ENCODE results near the gene SPATA33.
"Not testable (repeated sequence)": the region's sequence is repeated elsewhere in the genome, so short reads cannot be mapped to it uniquely, and the experiment has no call there.

SPATA33 gene

DNA sequence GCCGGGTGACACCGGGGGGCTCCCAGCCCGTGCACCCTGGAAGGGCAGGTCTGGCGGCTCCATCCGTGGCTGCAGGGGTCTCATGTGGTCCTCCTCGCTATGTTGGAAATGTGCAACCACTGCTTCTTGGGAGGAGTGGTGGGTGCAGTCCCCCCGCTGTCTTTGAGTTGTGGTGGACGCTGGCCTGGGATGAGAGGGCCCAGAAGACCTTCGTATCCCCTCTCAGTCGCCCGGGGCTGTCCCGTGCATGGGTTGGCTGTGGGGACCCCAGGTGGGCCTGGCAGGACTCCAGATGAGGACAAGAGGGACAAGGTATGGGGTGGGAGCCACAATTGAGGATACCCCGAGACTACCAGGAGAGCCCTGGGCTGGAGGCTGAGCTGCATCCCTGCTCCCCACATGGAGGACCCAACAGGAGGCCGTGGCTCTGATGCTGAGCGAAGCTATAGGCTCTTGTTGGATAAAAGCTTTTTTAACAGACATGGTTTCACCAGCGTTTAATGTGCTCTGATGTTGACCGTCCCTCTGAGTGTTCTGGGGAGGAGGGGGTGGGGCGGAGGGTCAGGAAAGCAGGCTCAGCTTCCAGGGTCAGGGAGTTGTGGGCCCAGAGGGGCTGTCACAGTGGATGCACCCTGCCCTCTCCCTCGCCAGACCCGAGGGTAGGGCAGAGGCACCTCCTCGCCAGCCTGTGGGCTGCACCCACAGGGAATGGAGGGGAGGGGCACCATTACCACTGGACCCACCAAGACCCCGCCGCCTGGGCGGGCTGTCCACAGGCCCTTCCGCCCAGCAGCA lies 38.4 kb downstream of the SPATA33 start:
- Histone ChIP-seq H3K4me3 (no peak overlapping the region), H3K4me1 (peaks cover 86% of the 10 kb centered on the region), H3K36me3 (peaks cover 64% of the 10 kb centered on the region), H3K9ac (peak overlapping the region; percentile 57), H3K9me3 (no peaks in the 10 kb centered on the region), H3K4me2 (peak overlapping the region; percentile 86), H3K27me3 (no peaks in the 10 kb centered on the region), H4K20me1 (peaks cover 66% of the 10 kb centered on the region), H3K27ac (peak overlapping the region; percentile 71)
- no peak for TF ChIP-seq Cebpa-rat (IDR thresholded peaks at IDR 0.05)

DNA sequence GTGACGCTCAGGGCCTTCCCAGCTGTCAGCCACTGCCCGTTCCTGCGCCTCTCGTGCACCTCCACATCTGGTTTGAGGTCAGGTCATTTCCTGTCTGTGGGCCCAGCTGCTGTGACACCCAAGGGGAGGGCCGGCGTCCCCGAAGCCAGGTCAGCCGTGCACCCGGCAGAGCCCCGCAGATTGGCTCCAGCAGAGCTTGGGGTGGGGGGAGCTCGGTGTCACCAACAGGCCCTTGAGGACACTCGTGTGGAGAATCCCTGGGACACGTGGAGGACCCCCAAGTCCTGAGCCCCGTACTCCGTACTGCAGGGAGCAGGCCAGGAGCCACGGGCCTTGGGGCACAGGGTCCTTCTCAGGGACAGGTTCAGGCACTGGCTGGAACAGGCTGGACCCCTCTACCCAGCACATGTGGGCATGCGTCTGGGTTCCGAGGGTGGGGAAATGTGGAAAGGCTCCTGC lies 39.1 kb downstream of the SPATA33 start:
- no peak for TF ChIP-seq Cebpa-rat (IDR thresholded peaks at IDR 0.05)
- Histone ChIP-seq H3K4me2 (peak overlapping the region; percentile 86), H3K27me3 (no peaks in the 10 kb centered on the region), H3K36me3 (peaks cover 58% of the 10 kb centered on the region), H3K4me3 (no peak overlapping the region; the same call in 1 of the 2 replicates), H3K27ac (peak overlapping the region; percentile 71), H3K4me1 (peaks cover 80% of the 10 kb centered on the region), H3K9me3 (no peaks in the 10 kb centered on the region), H4K20me1 (peaks cover 66% of the 10 kb centered on the region), H3K9ac (peak overlapping the region; percentile 57)

DNA sequence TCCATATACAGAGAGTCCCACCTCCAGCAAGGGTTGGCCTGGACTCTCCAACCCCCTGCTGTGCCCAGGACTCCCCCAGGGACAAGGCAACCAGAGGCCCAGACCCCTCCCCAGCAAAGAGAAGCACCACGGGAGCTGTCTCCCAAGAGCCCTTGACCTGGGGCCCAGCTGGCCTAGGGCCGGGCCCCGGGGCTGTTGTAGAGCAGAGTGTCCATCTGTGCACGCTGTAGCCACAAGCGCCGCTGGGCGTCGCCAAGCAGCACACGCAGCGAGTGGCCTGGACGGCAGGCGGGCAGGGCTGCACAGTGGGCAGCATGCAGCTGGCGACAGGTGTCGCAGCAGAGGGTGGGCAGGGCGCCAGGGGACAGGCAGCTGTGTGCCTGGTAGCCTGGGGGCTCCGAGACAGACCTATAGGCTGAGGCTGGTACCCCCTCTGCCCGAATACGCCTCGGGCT lies 39.6 kb downstream of the SPATA33 start:
- no peaks in the 10 kb centered on the region for H3K9me3 ChIP-seq
- H3K36me3 ChIP-seq: peaks cover 53% of the 10 kb centered on the region
- peaks cover 76% of the 10 kb centered on the region for H3K4me1 ChIP-seq
- no peak for TF ChIP-seq Cebpa-rat (IDR thresholded peaks at IDR 0.05)
- H3K9ac ChIP-seq: peak overlapping the region; percentile 57; the same call in 1 of the 2 replicates
- peaks cover 66% of the 10 kb centered on the region for H4K20me1 ChIP-seq
- H3K27me3 ChIP-seq: no peaks in the 10 kb centered on the region
- H3K4me3 ChIP-seq: no peak overlapping the region; the same call in 1 of the 2 replicates
- H3K27ac ChIP-seq: peak overlapping the region; percentile 71
- H3K4me2 ChIP-seq: peak overlapping the region; percentile 86

DNA sequence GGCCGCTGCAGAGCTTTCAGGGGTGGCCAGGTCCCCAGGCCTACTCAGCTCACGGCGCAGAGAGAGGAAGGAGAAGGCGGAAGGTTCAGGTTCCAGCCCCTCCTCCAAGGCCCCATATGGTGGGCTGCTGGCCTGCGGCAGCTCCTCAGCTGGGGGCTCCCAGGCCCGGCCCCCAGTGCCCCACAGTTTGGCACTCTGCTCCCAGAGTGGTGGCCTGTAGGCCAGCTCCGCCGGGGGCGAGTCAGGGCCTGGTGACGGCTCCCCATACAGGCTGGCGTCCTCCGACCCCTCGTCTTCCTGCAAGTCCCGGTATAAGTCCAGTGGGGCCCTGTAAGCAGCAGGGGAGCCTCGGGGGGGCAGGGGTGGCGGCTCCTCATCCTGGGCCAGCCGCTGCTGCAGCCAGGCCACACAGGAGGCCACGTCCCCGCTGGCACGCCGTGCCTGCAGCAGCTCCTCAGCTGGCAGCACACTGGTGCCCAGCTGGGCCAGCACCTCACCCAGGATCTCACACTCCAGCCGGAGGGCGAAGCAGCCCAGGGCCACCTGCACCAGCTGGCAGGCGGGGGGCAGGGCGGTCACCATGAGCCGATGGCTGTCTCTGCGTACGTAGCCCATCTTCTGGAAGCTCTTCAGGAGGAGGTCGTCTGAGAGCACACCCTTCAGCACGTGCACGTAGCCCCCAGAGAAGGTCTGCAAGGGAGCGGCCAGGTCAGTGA lies 40.1 kb downstream of the SPATA33 start:
- no peak for TF ChIP-seq Cebpa-rat (IDR thresholded peaks at IDR 0.05)
- H3K9me3 ChIP-seq: no peaks in the 10 kb centered on the region
- H3K9ac ChIP-seq: no peak overlapping the region
- peaks cover 47% of the 10 kb centered on the region for H3K36me3 ChIP-seq
- peaks cover 74% of the 10 kb centered on the region for H3K4me1 ChIP-seq
- no peaks in the 10 kb centered on the region for H3K27me3 ChIP-seq
- no peak overlapping the region for H3K4me3 ChIP-seq
- H3K27ac ChIP-seq: peak overlapping the region; percentile 71
- peaks cover 66% of the 10 kb centered on the region for H4K20me1 ChIP-seq
- peak overlapping the region; percentile 86; the same call in 1 of the 2 replicates for H3K4me2 ChIP-seq

GRCh38 chr16:89698717-89699116 lies 41.1 kb downstream of the SPATA33 start:
- peaks cover 64% of the 10 kb centered on the region for H3K4me1 ChIP-seq
- H3K9me3 ChIP-seq, H3K4me2 ChIP-seq, H3K9ac ChIP-seq, H3K27me3 ChIP-seq, H3K27ac ChIP-seq, H3K4me3 ChIP-seq: not testable (repeated sequence)
- peaks cover 66% of the 10 kb centered on the region for H4K20me1 ChIP-seq
- peaks cover 37% of the 10 kb centered on the region for H3K36me3 ChIP-seq

DNA sequence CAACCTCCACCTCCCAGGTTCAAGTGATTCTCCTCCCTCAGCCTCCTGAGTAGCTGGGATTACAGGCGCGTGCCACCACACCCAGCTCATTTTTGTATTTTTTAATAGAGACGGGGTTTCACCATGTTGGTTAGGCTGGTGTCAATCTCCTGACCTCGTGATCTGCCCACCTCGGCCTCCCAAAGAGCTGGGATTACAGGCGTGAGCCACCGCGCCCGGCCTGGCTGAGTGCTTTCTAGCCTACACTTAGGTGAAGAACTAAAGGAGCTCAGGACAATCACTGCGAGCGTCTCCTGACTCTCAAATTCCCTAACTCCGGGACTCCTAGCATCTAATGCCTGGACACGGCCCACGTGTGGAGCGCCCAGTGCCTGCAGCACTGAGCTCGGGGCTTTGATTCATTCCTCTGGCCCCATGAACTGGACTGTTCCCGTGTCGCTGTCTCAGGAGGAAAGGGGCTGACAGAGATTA lies 42.0 kb downstream of the SPATA33 start:
- H3K36me3 ChIP-seq: peaks cover 28% of the 10 kb centered on the region
- not testable (repeated sequence) for H3K27ac ChIP-seq, H3K9ac ChIP-seq, H3K9me3 ChIP-seq, H3K27me3 ChIP-seq
- H3K4me3 ChIP-seq: peak overlapping the region; percentile 78; the same call in 1 of the 2 replicates
- H3K4me2 ChIP-seq: peak overlapping the region; percentile 94
- H4K20me1 ChIP-seq: peaks cover 59% of the 10 kb centered on the region
- H3K4me1 ChIP-seq: peaks cover 55% of the 10 kb centered on the region

GRCh38 chr16:89700100-89700648 lies 42.5 kb downstream of the SPATA33 start:
- Histone ChIP-seq H3K4me2 (peak overlapping the region; percentile 94), H3K9me3 (no peaks in the 10 kb centered on the region), H3K4me1 (peaks cover 53% of the 10 kb centered on the region), H3K9ac (peak overlapping the region; percentile 81), H3K27me3 (no peaks in the 10 kb centered on the region), H3K4me3 (peak overlapping the region; percentile 78), H3K27ac (peak overlapping the region; percentile 73), H4K20me1 (peaks cover 56% of the 10 kb centered on the region), H3K36me3 (peaks cover 23% of the 10 kb centered on the region)
- no peak for TF ChIP-seq Cebpa-rat (IDR thresholded peaks at IDR 0.05)

DNA sequence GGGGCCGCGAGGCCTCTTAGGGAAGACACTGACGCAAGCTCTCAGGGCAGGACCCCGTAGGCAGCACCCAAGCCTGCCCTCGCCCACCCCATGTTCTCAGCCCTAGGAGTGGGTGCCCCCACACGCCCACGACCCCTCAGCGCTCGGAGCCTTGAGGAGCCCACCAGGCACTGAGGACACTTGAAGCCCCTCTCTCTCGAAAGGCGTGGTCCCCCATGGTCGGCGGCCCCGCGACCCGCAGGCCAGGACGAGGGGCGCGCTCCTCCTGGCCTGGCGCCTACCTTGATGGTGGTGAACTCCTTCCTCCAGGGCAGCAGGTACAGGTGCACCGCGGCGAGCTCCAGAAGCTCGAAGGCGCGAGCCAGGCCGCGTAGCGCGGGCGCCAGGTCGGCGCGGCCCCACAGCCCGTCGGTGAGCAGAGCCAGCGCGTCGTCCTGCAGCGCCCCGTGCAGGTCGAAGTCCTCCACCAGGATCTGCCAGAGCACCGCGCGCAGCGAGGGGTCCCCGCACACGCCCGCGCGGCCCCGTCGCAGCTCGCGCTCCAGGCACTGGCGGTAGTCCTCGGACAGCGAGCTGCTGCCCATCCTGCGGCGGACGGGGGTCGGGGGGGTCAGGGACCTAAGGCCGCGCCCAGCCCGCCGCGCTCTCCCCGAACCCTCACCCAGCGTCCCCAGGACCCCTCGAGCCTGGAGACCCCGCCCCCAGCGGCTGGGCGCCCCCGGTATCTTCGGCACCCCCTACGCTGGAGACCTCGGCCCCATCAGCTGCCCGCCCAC lies 43.2 kb downstream of the SPATA33 start:
- H3K4me3 ChIP-seq: peak overlapping the region; percentile 78
- no peak for TF ChIP-seq Cebpa-rat (IDR thresholded peaks at IDR 0.05)
- peaks cover 53% of the 10 kb centered on the region for H3K4me1 ChIP-seq
- peak overlapping the region; percentile 73 for H3K27ac ChIP-seq
- H4K20me1 ChIP-seq: peaks cover 50% of the 10 kb centered on the region
- peak overlapping the region; percentile 81 for H3K9ac ChIP-seq
- peak overlapping the region; percentile 94 for H3K4me2 ChIP-seq
- peaks cover 17% of the 10 kb centered on the region for H3K36me3 ChIP-seq
- no peaks in the 10 kb centered on the region for H3K27me3 ChIP-seq
- no peaks in the 10 kb centered on the region for H3K9me3 ChIP-seq
